Stimulated activated CD4-positive, alpha-beta T cell treated with anti-CD3 and anti-CD28 coated beads, Interleukin-4, amount 100 ng/mL, for 1 hour (primary cell): ENCODE results near the gene SLC46A1.

ENCODE experiments used
- DNase-seq: peaks from one replicate; pipeline ENCODE4 v3.0.0-alpha.2; 2020

SLC46A1 gene

GRCh38 chr17:28348979-28349378 lies 57.0 kb downstream of the SLC46A1 start:
- DNase-seq = no peak

GRCh38 chr17:28347261-28347891 lies 58.6 kb downstream of the SLC46A1 start:
- no peak for DNase-seq

GRCh38 chr17:28346746-28347246 lies 59.2 kb downstream of the SLC46A1 start:
- DNase-seq = no peak

- DNase-seq = no peak
These were observed 59.8 kb downstream of the SLC46A1 start for GRCh38 chr17:28346199-28346580.

- DNase-seq = no peak
These were observed 60.4 kb downstream of the SLC46A1 start for GRCh38 chr17:28345419-28346198.
